SJCRH30 (cell line): Measurements from ENCODE around the gene ARHGAP8. TPM values are rescaled to one million over a fixed set of nuclear protein-coding genes. Genes with fewer than 3 reads are reported as not detected.

Experiments used
- DNase-seq, 2 experiments: peaks; one replicate each; pipeline ENCODE4 v3.0.0-alpha.2; 2015 to 2020
- H3K27ac ChIP-seq: fragments of 250-450 bp; sonication (Bioruptor Pico); 2 replicates; pipeline ENCODE4 v1.5.1; 2020; ENCODE audit warnings: mild to moderate bottlenecking, moderate library complexity
- H3K27me3 ChIP-seq: fragments of 250-450 bp; sonication (Bioruptor Pico); 2 replicates; pipeline ENCODE4 v1.5.1; 2020; ENCODE audit warnings: mild to moderate bottlenecking, moderate library complexity
- H3K36me3 ChIP-seq: fragments of 250-450 bp; sonication (Bioruptor Pico); 2 replicates; pipeline ENCODE4 v1.5.1; 2020; ENCODE audit warnings: mild to moderate bottlenecking, moderate library complexity
- H3K4me1 ChIP-seq: fragments of 250-450 bp; sonication (Bioruptor Pico); 2 replicates; pipeline ENCODE4 v1.5.1; 2020; ENCODE audit warnings: mild to moderate bottlenecking, moderate library complexity
- H3K4me3 ChIP-seq: fragments of 250-450 bp; sonication (Bioruptor Pico); 2 replicates; pipeline ENCODE4 v1.5.1; 2020; ENCODE audit warnings: mild to moderate bottlenecking, moderate library complexity
- H3K9me3 ChIP-seq: fragments of 250-450 bp; sonication (Bioruptor Pico); replicated peaks from 2 replicates; pipeline ENCODE4 v1.5.1; 2020; ENCODE audit warnings: mild to moderate bottlenecking, moderate library complexity
- total RNA-seq: library from RNA; depleted of rRNA; stranded (reverse); fragments of >200 nt; shearing (Covaris generic); gene quantifications from 2 replicates; pipeline ENCODE4 v1.2.3, GENCODE V29; 2014

The ARHGAP8 gene
- total RNA-seq, 1 experiment from 2014 or later, result 32.4 TPM

GRCh38 chr22:44805711-44806110 lies 53.3 kb downstream of the ARHGAP8 start:
- Histone ChIP-seq H3K4me1 (peaks cover 3% of the 10 kb centered on the region; the same call in 1 of the 2 replicates), H3K27me3 (no peaks in the 10 kb centered on the region), H3K4me3 (no peak overlapping the region), H3K36me3 (no peaks in the 10 kb centered on the region), H3K9me3 (peaks cover 4% of the 10 kb centered on the region; the same call in 1 of the 2 replicates), H3K27ac (no peak overlapping the region)
- DNase-seq, result no peak

DNA sequence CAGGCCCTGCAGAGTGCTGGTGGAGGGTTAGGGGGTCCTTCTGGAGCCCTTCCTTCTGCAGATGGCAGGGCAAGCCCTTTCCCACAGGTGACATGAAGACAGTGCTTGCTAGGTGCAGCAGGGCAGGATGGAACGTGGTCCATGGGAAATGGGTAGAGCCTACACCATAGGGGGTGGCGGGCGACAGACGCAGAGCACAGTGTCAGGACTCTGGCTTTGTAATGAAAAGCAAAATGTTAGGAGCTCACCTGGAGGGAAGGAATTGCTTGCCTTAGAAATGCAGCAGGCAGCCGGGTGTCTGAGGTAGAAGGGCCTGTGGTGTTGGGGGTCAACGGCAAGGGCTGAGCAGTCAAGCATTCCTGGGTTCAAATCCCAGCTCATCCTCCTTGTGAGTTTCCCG lies 54.9 kb downstream of the ARHGAP8 start:
- no peaks in the 10 kb centered on the region for H3K27me3 ChIP-seq
- H3K9me3 ChIP-seq, result no peaks in the 10 kb centered on the region
- H3K27ac ChIP-seq, result no peak overlapping the region
- no peaks in the 10 kb centered on the region for H3K4me1 ChIP-seq
- DNase-seq, result no peak
- H3K4me3 ChIP-seq, result no peak overlapping the region
- no peaks in the 10 kb centered on the region for H3K36me3 ChIP-seq

DNA sequence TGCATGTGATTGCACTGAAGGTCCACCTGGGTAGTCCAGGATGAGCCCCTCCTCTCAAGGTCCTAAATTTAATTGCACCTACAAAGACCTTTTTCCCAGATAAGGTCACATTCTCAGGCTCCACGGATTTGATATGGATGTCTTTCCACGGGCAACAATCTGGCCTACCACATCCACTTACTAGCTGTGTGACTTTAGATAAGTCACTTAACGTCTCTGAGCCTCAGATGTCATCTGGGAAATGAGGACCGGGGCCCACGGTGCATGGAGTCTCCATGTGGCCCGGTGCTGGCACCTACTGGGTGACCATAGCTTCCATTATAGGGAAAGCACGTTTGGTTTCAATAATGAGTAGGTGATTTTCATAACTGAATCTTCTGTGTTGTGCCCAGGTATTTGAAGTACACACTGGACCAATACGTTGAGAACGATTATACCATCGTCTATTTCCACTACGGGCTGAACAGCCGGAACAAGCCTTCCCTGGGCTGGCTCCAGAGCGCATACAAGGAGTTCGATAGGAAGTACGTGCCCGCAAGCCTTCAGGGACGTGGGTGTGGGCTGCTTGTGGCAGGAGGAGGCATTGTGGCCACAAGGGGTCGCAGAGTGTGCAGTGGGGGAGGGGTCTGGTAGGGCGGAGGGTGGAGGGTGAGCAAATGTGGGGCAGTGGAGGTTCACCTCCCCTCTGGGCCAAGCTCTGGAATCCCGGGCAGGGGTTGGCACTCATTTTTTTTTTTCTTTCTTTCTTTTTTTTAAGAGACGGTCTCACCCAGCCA lies 55.7 kb downstream of the ARHGAP8 start:
- Histone ChIP-seq H3K27me3 (no peaks in the 10 kb centered on the region), H3K9me3 (no peaks in the 10 kb centered on the region), H3K4me1 (no peaks in the 10 kb centered on the region), H3K36me3 (no peaks in the 10 kb centered on the region), H3K4me3 (no peak overlapping the region), H3K27ac (no peak overlapping the region)
- DNase-seq, result no peak

DNA sequence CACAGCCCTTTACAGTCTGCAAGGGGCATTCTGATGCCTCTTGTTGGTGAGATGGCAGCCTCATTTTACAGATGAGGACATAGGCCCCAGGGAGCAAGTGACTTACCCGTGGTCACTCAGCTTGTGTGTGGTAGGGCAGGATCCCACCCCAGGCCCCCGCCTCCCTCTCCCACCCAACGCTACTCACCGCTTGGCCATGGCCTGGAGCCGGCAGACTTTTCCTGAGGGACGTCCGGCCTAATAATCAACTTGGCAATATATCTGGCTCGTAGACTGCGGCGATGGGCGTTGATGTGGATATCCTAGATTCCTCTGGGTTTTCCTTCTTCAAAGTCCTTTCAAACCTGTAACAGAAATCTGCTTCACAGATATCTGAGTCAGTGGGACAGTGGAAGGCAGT lies 57.1 kb downstream of the ARHGAP8 start:
- H3K27ac ChIP-seq, result no peak overlapping the region
- no peaks in the 10 kb centered on the region for H3K27me3 ChIP-seq
- no peaks in the 10 kb centered on the region for H3K9me3 ChIP-seq
- DNase-seq, result no peak
- no peaks in the 10 kb centered on the region for H3K36me3 ChIP-seq
- no peak overlapping the region for H3K4me3 ChIP-seq
- H3K4me1 ChIP-seq, result no peaks in the 10 kb centered on the region

DNA sequence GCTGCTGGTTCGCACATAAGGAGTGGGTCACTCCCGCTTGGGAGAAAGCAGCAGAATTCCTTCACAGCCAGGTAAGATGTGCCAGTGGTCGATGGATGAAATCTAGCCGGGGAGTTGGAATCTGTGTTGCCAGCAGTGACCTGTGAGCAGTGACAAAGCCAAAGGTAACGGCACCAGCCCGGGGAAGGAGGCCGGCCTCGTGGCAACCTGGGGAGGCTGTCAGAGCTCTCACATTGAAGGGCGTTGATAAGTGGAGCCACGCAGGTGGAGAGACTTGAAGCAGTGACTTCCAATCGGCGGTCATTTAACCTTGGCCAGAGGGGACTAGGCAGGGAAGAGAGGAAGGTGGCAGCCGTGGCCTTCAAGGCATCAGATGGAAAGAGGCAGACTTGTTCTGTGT lies 58.8 kb downstream of the ARHGAP8 start:
- no peak for DNase-seq
- H3K27ac ChIP-seq, result no peak overlapping the region

DNA sequence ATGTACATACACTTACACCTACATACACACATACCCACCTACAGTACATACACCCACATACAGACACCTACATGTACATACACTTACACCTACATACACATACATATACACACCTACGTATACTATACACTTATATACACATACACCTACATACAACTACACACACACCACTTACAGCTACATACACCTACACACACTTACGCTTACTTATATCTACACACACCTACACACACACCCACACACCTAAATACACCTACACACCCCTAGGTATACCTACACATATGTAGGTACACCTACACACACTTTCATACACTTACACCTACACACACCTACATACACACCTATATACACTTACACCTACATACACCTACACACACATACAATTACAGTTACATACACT lies 61.0 kb downstream of the ARHGAP8 start:
- no peak overlapping the region for H3K4me3 ChIP-seq
- H3K27me3 ChIP-seq, result no peaks in the 10 kb centered on the region

More for the DNA sequence above, 58.8 kb downstream of the ARHGAP8 start:
- Histone ChIP-seq H3K4me1 (no peaks in the 10 kb centered on the region), H3K36me3 (no peaks in the 10 kb centered on the region), H3K27me3 (no peaks in the 10 kb centered on the region), H3K9me3 (no peaks in the 10 kb centered on the region), H3K4me3 (no peak overlapping the region)

GRCh38 chr22:44814266-44815098 lies 62.1 kb downstream of the ARHGAP8 start:
- no peak overlapping the region for H3K4me3 ChIP-seq
- no peaks in the 10 kb centered on the region for H3K36me3 ChIP-seq
- no peaks in the 10 kb centered on the region for H3K27me3 ChIP-seq
- no peaks in the 10 kb centered on the region for H3K4me1 ChIP-seq
- DNase-seq, result no peak
- no peaks in the 10 kb centered on the region for H3K9me3 ChIP-seq
- no peak overlapping the region for H3K27ac ChIP-seq

More for the DNA sequence above, 61.0 kb downstream of the ARHGAP8 start:
- H3K9me3 ChIP-seq, result no peaks in the 10 kb centered on the region
- DNase-seq, result no peak
- H3K27ac ChIP-seq, result no peak overlapping the region
- no peaks in the 10 kb centered on the region for H3K36me3 ChIP-seq
- no peaks in the 10 kb centered on the region for H3K4me1 ChIP-seq

DNA sequence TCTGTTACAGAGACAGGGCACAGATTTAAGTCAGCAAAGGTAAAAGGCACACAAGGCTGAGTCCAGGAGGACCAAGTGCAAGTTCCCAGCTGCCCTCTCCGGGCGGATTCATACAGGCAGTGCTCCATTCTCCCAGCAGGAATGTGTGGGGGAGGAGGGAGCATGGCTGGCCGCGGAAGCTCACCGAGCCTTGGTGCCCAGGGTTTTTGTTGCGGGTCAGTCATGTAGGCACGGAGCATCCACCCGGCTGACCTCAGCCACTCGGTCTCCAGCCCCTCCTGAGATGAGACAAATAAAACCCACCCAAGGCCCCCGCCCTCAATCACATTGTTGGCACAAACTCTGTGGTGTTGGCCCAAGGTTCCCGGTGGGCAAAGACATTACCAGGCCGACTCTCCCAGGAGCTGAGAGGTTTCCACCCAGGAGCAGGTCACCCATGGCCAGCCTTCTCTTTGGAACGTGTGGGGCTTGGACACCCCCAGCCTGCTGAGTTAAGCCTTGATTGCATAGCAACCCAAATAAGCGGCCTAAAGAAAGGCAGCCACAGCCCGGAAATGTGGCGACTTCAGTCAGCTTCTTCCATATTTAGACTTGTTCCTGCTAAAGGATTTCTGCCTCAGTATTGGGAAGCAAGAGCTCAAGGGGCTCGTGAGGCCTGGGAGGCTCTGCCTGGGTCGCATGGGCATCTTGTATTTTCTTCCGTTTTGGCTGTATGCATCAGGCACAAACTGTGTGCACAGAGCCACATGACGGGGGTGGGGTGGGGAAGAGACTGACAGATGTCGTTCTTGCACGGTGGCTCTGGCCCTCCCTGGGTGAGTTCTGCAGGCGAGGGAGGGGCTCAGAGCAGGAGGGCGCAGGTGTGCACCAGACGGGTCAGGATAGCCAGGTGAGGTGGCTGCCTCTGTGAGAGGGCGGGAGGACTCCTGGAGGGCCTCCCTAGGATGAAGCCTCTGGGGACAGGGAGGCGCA lies 63.0 kb downstream of the ARHGAP8 start:
- Histone ChIP-seq H3K36me3 (no peaks in the 10 kb centered on the region), H3K4me1 (no peaks in the 10 kb centered on the region), H3K9me3 (no peaks in the 10 kb centered on the region), H3K4me3 (no peak overlapping the region), H3K27ac (no peak overlapping the region), H3K27me3 (no peaks in the 10 kb centered on the region)
- DNase-seq, result no peak

GRCh38 chr22:44816141-44816540 lies 63.8 kb downstream of the ARHGAP8 start:
- H3K27me3 ChIP-seq, result no peaks in the 10 kb centered on the region
- H3K4me3 ChIP-seq, result no peak overlapping the region
- H3K36me3 ChIP-seq, result no peaks in the 10 kb centered on the region
- no peak overlapping the region for H3K27ac ChIP-seq
- H3K4me1 ChIP-seq, result no peaks in the 10 kb centered on the region
- no peak for DNase-seq
- H3K9me3 ChIP-seq, result no peaks in the 10 kb centered on the region

- no peak overlapping the region for H3K4me3 ChIP-seq
- no peaks in the 10 kb centered on the region for H3K9me3 ChIP-seq
- H3K27me3 ChIP-seq, result no peaks in the 10 kb centered on the region
- DNase-seq, result no peak
- H3K4me1 ChIP-seq, result no peaks in the 10 kb centered on the region
- H3K27ac ChIP-seq, result no peak overlapping the region
- H3K36me3 ChIP-seq, result no peaks in the 10 kb centered on the region
Observed at GRCh38 chr22:44818727-44819126, 66.4 kb downstream of the ARHGAP8 start.

DNA sequence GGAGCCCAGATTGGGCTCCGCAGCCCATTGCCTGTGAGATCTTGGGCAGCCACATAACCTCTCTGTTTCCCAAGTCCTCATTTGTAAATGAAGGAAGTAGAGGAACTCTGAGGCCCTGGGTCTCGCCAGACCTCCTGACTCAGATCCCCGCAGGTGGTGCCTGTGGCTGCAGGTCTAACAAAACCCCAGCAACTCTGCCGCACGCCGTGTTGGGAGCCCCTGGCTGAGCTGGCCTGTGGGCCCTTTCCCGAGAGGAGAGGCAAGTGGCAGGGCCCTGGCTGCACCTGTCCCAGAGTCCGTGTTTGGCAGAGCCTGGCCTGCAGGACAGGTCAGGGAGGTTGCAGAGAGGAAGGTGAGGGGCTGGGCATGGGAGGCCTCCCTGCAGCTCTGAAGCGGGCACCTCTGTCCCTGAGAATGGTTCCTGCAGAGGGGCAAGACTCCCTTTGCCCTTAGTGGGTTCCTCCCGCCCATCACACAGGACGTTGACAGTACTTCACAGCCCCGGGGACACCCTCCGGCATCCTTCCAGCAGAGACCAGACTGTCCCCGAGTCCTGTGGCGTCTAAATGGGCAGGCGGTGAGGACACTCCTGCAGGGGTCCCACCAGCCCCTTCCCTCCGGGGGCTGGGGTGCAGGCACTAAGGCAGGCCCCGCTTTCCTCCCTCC lies 67.7 kb downstream of the ARHGAP8 start:
- no peaks in the 10 kb centered on the region for H3K36me3 ChIP-seq
- H3K4me1 ChIP-seq, result no peaks in the 10 kb centered on the region
- DNase-seq, result no peak
- no peaks in the 10 kb centered on the region for H3K9me3 ChIP-seq
- no peak overlapping the region for H3K4me3 ChIP-seq
- no peak overlapping the region for H3K27ac ChIP-seq
- no peaks in the 10 kb centered on the region for H3K27me3 ChIP-seq

DNA sequence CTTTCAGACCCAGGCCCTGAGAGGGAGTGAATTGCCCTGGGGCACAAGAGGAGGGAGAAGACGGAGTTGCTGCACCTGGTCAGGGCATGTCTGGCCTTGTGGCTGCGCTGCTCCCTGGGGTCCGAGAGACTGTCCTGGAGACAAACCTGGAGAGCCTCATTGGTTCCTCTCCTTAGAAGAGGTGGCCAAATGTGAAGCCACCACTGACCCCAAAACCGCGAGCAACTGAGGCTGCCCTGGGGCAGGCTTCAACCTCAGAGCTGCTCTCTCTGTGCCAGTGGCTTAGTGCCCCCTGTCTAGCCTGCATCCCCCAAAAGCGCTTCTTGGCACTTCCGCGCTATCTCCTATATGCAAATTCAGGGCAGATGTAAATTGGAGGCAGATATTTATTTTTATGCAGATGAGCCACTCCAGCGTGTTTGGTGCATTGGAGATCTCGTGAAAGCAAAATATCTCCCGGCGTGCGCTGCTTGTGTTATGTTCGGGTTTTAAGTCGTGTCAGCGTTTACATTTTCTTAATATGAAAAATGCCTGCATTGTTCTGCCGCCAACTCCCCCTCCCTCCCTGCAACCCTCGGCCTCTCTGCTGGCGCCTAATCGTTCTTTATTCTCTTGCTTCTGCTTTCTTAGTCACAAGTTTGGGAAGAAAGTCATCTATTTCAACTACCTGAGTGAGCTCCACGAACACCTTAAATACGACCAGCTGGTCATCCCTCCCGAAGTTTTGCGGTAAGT lies 69.5 kb downstream of the ARHGAP8 start:
- Histone ChIP-seq H3K27ac (no peak overlapping the region), H3K4me1 (no peaks in the 10 kb centered on the region), H3K27me3 (no peaks in the 10 kb centered on the region), H3K36me3 (no peaks in the 10 kb centered on the region), H3K4me3 (no peak overlapping the region), H3K9me3 (no peaks in the 10 kb centered on the region)
- no peak for DNase-seq

DNA sequence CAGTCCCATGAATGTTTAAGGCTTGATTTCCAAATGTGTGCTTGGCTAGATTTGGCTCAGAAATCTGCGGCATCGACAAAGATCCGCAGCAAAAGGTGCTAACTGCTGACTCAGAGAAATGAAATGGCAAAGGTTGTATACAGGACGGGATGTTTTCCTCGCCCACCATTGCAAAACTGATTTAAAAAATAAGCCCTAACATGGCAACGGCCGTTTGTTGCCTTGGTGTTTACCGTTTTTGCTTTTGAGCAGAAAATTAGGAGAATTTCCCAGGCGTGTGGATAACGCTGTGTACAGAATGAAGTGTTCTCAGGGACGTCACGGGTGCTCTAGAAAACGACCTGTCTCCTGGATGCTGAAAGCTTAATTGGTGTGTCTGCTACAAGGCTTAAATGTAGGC lies 70.2 kb downstream of the ARHGAP8 start:
- no peak overlapping the region for H3K27ac ChIP-seq
- H3K9me3 ChIP-seq, result no peaks in the 10 kb centered on the region
- DNase-seq, result no peak
- no peaks in the 10 kb centered on the region for H3K27me3 ChIP-seq
- H3K36me3 ChIP-seq, result no peaks in the 10 kb centered on the region
- H3K4me1 ChIP-seq, result no peaks in the 10 kb centered on the region
- H3K4me3 ChIP-seq, result no peak overlapping the region

GRCh38 chr22:44823396-44823795 lies 71.0 kb downstream of the ARHGAP8 start:
- H3K9me3 ChIP-seq, result no peaks in the 10 kb centered on the region
- no peaks in the 10 kb centered on the region for H3K4me1 ChIP-seq
- H3K4me3 ChIP-seq, result no peak overlapping the region

More at GRCh38 chr22:44823396-44823795, 71.0 kb downstream of the ARHGAP8 start:
- DNase-seq, result no peak
- H3K27me3 ChIP-seq, result no peaks in the 10 kb centered on the region
- no peak overlapping the region for H3K27ac ChIP-seq
- H3K36me3 ChIP-seq, result no peaks in the 10 kb centered on the region
